Cardiac muscle cell (in vitro differentiated cells and primary cell): ENCODE measurements around the gene ADAD2. TPM values are rescaled to one million over a fixed set of nuclear protein-coding genes. Genes with fewer than 3 reads are reported as not detected.

Source experiments
- DNase-seq, 2 donors: peaks; one replicate each; pipeline versions ENCODE4 v3.0.0 to v3.0.0-alpha.2; 2010 to 2017; ENCODE audit warnings: low read depth in 1 of 2, low spot score in 1 of 2
- H3K27ac ChIP-seq: fragments of 200-600 bp; sonication (generic); 2 replicates; pipeline ENCODE4 v1.5.1; 2016
- H3K27me3 ChIP-seq: fragments of 200-600 bp; sonication (generic); 2 replicates; pipeline ENCODE4 v1.6.0; 2016; ENCODE audit warnings: control low read depth
- H3K36me3 ChIP-seq: fragments of 200-600 bp; sonication (generic); 2 replicates; pipeline ENCODE4 v1.5.1; 2016; ENCODE audit warnings: control low read depth
- H3K4me1 ChIP-seq: fragments of 200-600 bp; sonication (generic); 2 replicates; pipeline ENCODE4 v1.8.1; 2017; ENCODE audit warnings: low read depth, mild to moderate bottlenecking, mixed run types
- H3K4me3 ChIP-seq: fragments of 200-600 bp; sonication (generic); 2 replicates; pipeline ENCODE4 v1.5.1; 2016; ENCODE audit warnings: mild to moderate bottlenecking
- H3K9me3 ChIP-seq: fragments of 200-600 bp; sonication (generic); 2 replicates; pipeline ENCODE4 v1.5.1; 2017; ENCODE audit warnings: low read depth, mild to moderate bottlenecking, control low read depth
- CTCF ChIP-seq: IDR thresholded peaks from 2 replicates; pipeline ENCODE4 v1.5.1; 2012; ENCODE audit warnings: low read depth, mild to moderate bottlenecking, low read length
- polyA plus RNA-seq: library from polyadenylated mRNA; unstranded; fragments of >200 nt; fragmentation: Nextera tagmentation; extraction: Ambion mirVana; gene quantifications from 2 replicates; pipeline ENCODE4 v1.2.1, GENCODE V29; 2016
- total RNA-seq: library from RNA; depleted of rRNA; stranded (reverse); fragments of >200 nt; gene quantifications from 2 replicates; pipeline ENCODE4 v1.2.3, GENCODE V29; 2016

ADAD2 gene
- total and polyA plus RNA-seq, 2 experiments from 2014 or later, result not detected

GRCh38 chr16:84159007-84159406 is 31.9 kb upstream of the ADAD2 start:
- DNase-seq, result no peak

GRCh38 chr16:84159800-84160199 is 31.2 kb upstream of the ADAD2 start:
- Histone ChIP-seq H3K27me3 (peaks cover 4% of the 10 kb centered on the region), H3K4me1 (no peaks in the 10 kb centered on the region), H3K36me3 (no peaks in the 10 kb centered on the region), H3K4me3 (no peak overlapping the region), H3K9me3 (no peaks in the 10 kb centered on the region), H3K27ac (no peak overlapping the region)
- no peak for DNase-seq
- TF ChIP-seq CTCF, result no peak

More at GRCh38 chr16:84159007-84159406, 31.9 kb upstream of the ADAD2 start:
- Histone ChIP-seq H3K36me3 (no peaks in the 10 kb centered on the region), H3K4me3 (no peak overlapping the region), H3K27ac (no peak overlapping the region), H3K27me3 (peaks cover under 1% of the 10 kb centered on the region), H3K4me1 (no peaks in the 10 kb centered on the region), H3K9me3 (no peaks in the 10 kb centered on the region)
- TF ChIP-seq CTCF, result no peak

- H3K27me3 ChIP-seq, result peaks cover 4% of the 10 kb centered on the region
- TF ChIP-seq CTCF, result no peak
- no peak overlapping the region for H3K4me3 ChIP-seq
- H3K4me1 ChIP-seq, result no peaks in the 10 kb centered on the region
- no peaks in the 10 kb centered on the region for H3K36me3 ChIP-seq
- no peak for DNase-seq
- no peak overlapping the region for H3K27ac ChIP-seq
- H3K9me3 ChIP-seq, result no peaks in the 10 kb centered on the region
Observed at GRCh38 chr16:84161037-84161436, 29.9 kb upstream of the ADAD2 start.

- peaks cover 4% of the 10 kb centered on the region for H3K27me3 ChIP-seq
- no peak overlapping the region for H3K4me3 ChIP-seq
- H3K4me1 ChIP-seq, result no peaks in the 10 kb centered on the region
- DNase-seq, result no peak
- H3K36me3 ChIP-seq, result no peaks in the 10 kb centered on the region
- TF ChIP-seq CTCF, result no peak
- no peak overlapping the region for H3K27ac ChIP-seq
- no peaks in the 10 kb centered on the region for H3K9me3 ChIP-seq
Observed at GRCh38 chr16:84161801-84162200, 29.2 kb upstream of the ADAD2 start.

GRCh38 chr16:84165746-84166145 is 25.2 kb upstream of the ADAD2 start:
- no peaks in the 10 kb centered on the region for H3K4me1 ChIP-seq
- TF ChIP-seq CTCF, result no peak
- H3K36me3 ChIP-seq, result no peaks in the 10 kb centered on the region
- H3K27ac ChIP-seq, result no peak overlapping the region
- no peak overlapping the region for H3K4me3 ChIP-seq
- no peak for DNase-seq
- no peaks in the 10 kb centered on the region for H3K9me3 ChIP-seq
- peaks cover 4% of the 10 kb centered on the region for H3K27me3 ChIP-seq
